ENCODE measurements around the gene TNRC18. TPM values are rescaled to one million over a fixed set of nuclear protein-coding genes. Genes with fewer than 3 reads are reported as not detected.
A peak's percentile ranks its signal among the peaks of the same experiment; 100 is the strongest.

The TNRC18 gene
- total and polyA plus RNA-seq, 2 of the 8 experiments (the other 6 are each of a cell fraction or from before 2014, with no cell fraction given), result 1.7 to 8.6 TPM

GRCh38 chr7:5296015-5296610 lies 127.5 kb downstream of the TNRC18 start:
- Histone ChIP-seq H3K9ac (replicated peaks in 1 of 4; ENCODE audit: extremely low read depth in 1 of 4, low read depth in 3 of 4, low read length in 3 of 4) (no peak overlapping the region), H3K27ac (ENCODE audit: low read depth, low read length) (no peak overlapping the region), H3K23ac (ENCODE audit: insufficient read length) (no peak overlapping the region), H4K5ac (ENCODE audit: insufficient read length, low read depth, low read length) (no peak overlapping the region), H3K36me3 (ENCODE audit: control insufficient read depth in 2 of 4, insufficient read depth in 4 of 4, low read length in 3 of 4) (no peaks in the 10 kb centered on the region), H2AK5ac (ENCODE audit: low read depth, low read length) (no peak overlapping the region), H3K79me2 (ENCODE audit: control insufficient read depth in 1 of 2, insufficient read depth in 2 of 2, low read length in 2 of 2) (no peaks in the 10 kb centered on the region), H3K14ac (ENCODE audit: insufficient read length) (no peak overlapping the region), H3K79me1 (ENCODE audit: low read depth, low read length) (no peaks in the 10 kb centered on the region), H2BK20ac (ENCODE audit: low read length) (no peak overlapping the region), H3K4me3 (ENCODE audit: extremely low read depth in 1 of 4, insufficient read depth in 2 of 4, low read depth in 3 of 4, low read length in 4 of 4) (peak overlapping the region; percentile 27 to 77 (median 48)), H3K4me1 (replicated peaks in 1 of 4; ENCODE audit: control insufficient read depth in 3 of 4, insufficient read depth in 4 of 4, low read length in 3 of 4) (peaks cover 0 to 13% (median 3%) of the 10 kb centered on the region in 4 experiments; a peak in 3 of 7 replicates), H3K23me2 (ENCODE audit: low read depth, low read length) (peaks cover 8% of the 10 kb centered on the region; the same call in 1 of the 2 replicates), H4K91ac (replicated peaks; ENCODE audit: insufficient read length, low read length) (no peak overlapping the region), H2BK5ac (ENCODE audit: low read depth, low read length) (peak overlapping the region; percentile 81; the same call in 1 of the 2 replicates), H3K56ac (replicated peaks; ENCODE audit: insufficient read length, low read depth, low read length) (no peak overlapping the region), H3K18ac (ENCODE audit: extremely low read depth, low read length) (peak overlapping the region; percentile 78), H3K27me3 (replicated peaks in 1 of 4; ENCODE audit: control insufficient read depth in 3 of 4, extremely low read depth in 1 of 4, insufficient read depth in 3 of 4, low read length in 3 of 4) (peaks cover 0 to 12% (median 5%) of the 10 kb centered on the region in 4 experiments; a peak in 2 of 7 replicates), H2BK12ac (ENCODE audit: low read depth, low read length) (0 out of 2 replicates have a peak overlapping the region, but pooled peaks have one; percentile 39), H2BK15ac (ENCODE audit: low read length) (peak overlapping the region; percentile 95; the same call in 1 of the 2 replicates), H4K8ac (ENCODE audit: extremely low read depth, insufficient read depth, low read length) (peak overlapping the region; percentile 85; the same call in 1 of the 2 replicates), H2AFZ (ENCODE audit: low read length) (peak overlapping the region; percentile 62; the same call in 1 of the 2 replicates), H3K4ac (replicated peaks; ENCODE audit: insufficient read length, low read depth, low read length) (no peak overlapping the region), H2BK120ac (replicated peaks; ENCODE audit: low read depth, low read length) (no peak overlapping the region), H3K9me3 (ENCODE audit: insufficient read depth in 2 of 2, low read depth in 1 of 2, low read length in 1 of 2) (no peaks in the 10 kb centered on the region), H3K4me2 (ENCODE audit: insufficient read depth in 1 of 2, low read depth in 2 of 2, low read length in 2 of 2) (peak overlapping the region; percentile 72 to 96), H4K20me1 (replicated peaks in 1 of 2; ENCODE audit: control insufficient read depth in 1 of 2, insufficient read depth in 2 of 2, low read length in 2 of 2) (no peaks in the 10 kb centered on the region)
- WGBS, 2 experiments (ENCODE audit: extremely low coverage in 1 of 2, insufficient coverage in 1 of 2, insufficient read length in 1 of 2, insufficient replicate concordance in 2 of 2, low coverage in 1 of 2, low lambda C conversion rate in 2 of 2, missing lambda C conversion rate in 1 of 2), result 16% methylated on average over 21 of the region's 29 CpGs; no CpG with 5 or more reads in 1 of the 2 experiments
- CTCF ChIA-PET (ENCODE audit: partially characterized antibody), result interaction anchor here (0.5 to 2.8 kb wide), 6 partner anchors 12 to 503 kb away, joined by 3 to 12 read pairs (median 4); no protein-coding TSS in a partner anchor
- FAIRE-seq, result no peak
- POLR2A ChIA-PET (ENCODE audit: partially characterized antibody), result interaction anchor here (0.7 to 2.0 kb wide), 4 partner anchors 11 to 106 kb away, joined by 3 to 10 read pairs (median 3); partner anchors contain the start of gene WIPI2
- DNase-seq (ENCODE audit: low read depth in 1 of 2, low spot score in 2 of 2), result peak in 1 of 2 experiments; percentile 83
- TF ChIP-seq RFX5 (IDR thresholded peaks at IDR 0.05; ENCODE audit: borderline replicate concordance, low read depth, low read length) (no peak), KDM4A (IDR thresholded peaks at IDR 0.05; ENCODE audit: low read depth, low read length, severe bottlenecking) (peak; percentile 65), POLR2AphosphoS5 (IDR thresholded peaks at IDR 0.05; ENCODE audit: low read depth, low read length) (no peak), FOSL1 (IDR thresholded peaks at IDR 0.05; ENCODE audit: insufficient read depth, low read depth, low read length) (no peak), RBBP5 (IDR thresholded peaks at IDR 0.05; ENCODE audit: borderline replicate concordance, low read depth, low read length) (no peak), EP300 (IDR thresholded peaks at IDR 0.05; ENCODE audit: borderline replicate concordance in 1 of 2, low read depth in 2 of 2, low read length in 2 of 2) (no peak), USF2 (IDR thresholded peaks at IDR 0.05; ENCODE audit: low read length) (no peak), MAFK (IDR thresholded peaks at IDR 0.05; ENCODE audit: low read depth, low read length) (no peak), SP4 (IDR thresholded peaks at IDR 0.05; ENCODE audit: low read length) (no peak), SP2 (IDR thresholded peaks at IDR 0.05; ENCODE audit: low read length) (no peak)
